HepG2 (cell line): ENCODE results near the gene DGUOK. TPM values are rescaled to one million over a fixed set of nuclear protein-coding genes. Genes with fewer than 3 reads are reported as not detected.
"Not testable (repeated sequence)": the region's sequence is repeated elsewhere in the genome, so short reads cannot be mapped to it uniquely, and the experiment has no call there.

ENCODE experiments used
- ATAC-seq: fragments of 200-7000 bp; cut with Tn5 transposase; 3 replicates; pipeline ENCODE4 v1.9.1; 2020; ENCODE audit warnings: mild to moderate bottlenecking, moderate library complexity
- BruUV-seq: library from RNA; stranded (reverse); fragments of 400-500 nt; replicated peaks from 2 replicates; lab custom pipeline; 2021; lab: Mats Ljungman, UMichigan
- CTCF ChIA-PET: fragments of 300-600 bp; formaldehyde crosslinking; extraction: SDS; loops from one replicate; lab custom pipeline; 2021; ENCODE audit warnings: low total read pairs, inconsistent platforms, low intra/inter-chr PET ratio; lab: Yijun Ruan, JAX
- POLR2A ChIA-PET: fragments of 350-600 bp; sonication (Branson Sonifier 250); formaldehyde crosslinking; loops from one replicate; lab custom pipeline; 2020; ENCODE audit warnings: antibody characterized with exemption, inconsistent platforms; lab: Yijun Ruan, JAX
- DNase-seq: peaks from one replicate; pipeline ENCODE4 v3.0.0-alpha.2; 2015; ENCODE audit warnings: low spot score
- FAIRE-seq: peaks from 3 replicates; lab custom pipeline; 2011; peaks lifted over from hg19 to GRCh38; lab: Jason Lieb, UNC
- H2AFZ ChIP-seq: one replicate; pipeline ENCODE4 v1.6.1; 2011; ENCODE audit warnings: low read length, inconsistent platforms
- H3K27ac ChIP-seq: fragments of 300-600 bp; 3 replicates; pipeline ENCODE4 v1.8.0; 2011; ENCODE audit warnings: mixed run types, mild to moderate bottlenecking, mixed read lengths, low read length, inconsistent platforms; ENCODE audit not compliant: insufficient read depth; ENCODE audit errors: extremely low read length
- H3K27me3 ChIP-seq, 2 experiments: fragments of 200-600 bp in 1 of 2; 2 replicates in 1 of 2; 3 replicates in 1 of 2; pipeline versions ENCODE4 v1.6.0 to v1.8.0; 2011; ENCODE audit warnings: low read length in 2 of 2, mild to moderate bottlenecking in 2 of 2, moderate library complexity in 2 of 2, inconsistent platforms in 1 of 2; ENCODE audit not compliant: insufficient read depth in 2 of 2, control insufficient read depth in 1 of 2
- H3K36me3 ChIP-seq, 2 experiments: fragments of 200-600 bp in 1 of 2; replicated peaks in 1 of 2; 2 replicates in 1 of 2; 3 replicates in 1 of 2; pipeline versions ENCODE4 v1.5.1 to v1.8.0; 2011; ENCODE audit warnings: low read length in 2 of 2, inconsistent platforms in 1 of 2; ENCODE audit not compliant: insufficient read depth in 2 of 2, control insufficient read depth in 1 of 2
- H3K4me1 ChIP-seq: 2 replicates; pipeline ENCODE4 v1.5.1; 2012; ENCODE audit warnings: low read length, inconsistent platforms; ENCODE audit not compliant: insufficient read depth
- H3K4me2 ChIP-seq: 2 replicates; pipeline ENCODE4 v1.6.0; 2011; ENCODE audit warnings: low read depth, low read length, inconsistent platforms
- H3K4me3 ChIP-seq, 3 experiments: fragments of 200-600 bp in 1 of 3; sonication (generic), shearing (Covaris generic) in 1 of 3; replicated peaks in 1 of 3; 2 replicates each; pipeline ENCODE4 v1.5.1; 2011 to 2016; ENCODE audit warnings: low read length in 3 of 3, inconsistent platforms in 2 of 3, low read depth in 2 of 3, mild to moderate bottlenecking in 2 of 3, control low read depth in 1 of 3, mixed read lengths in 1 of 3; ENCODE audit not compliant: insufficient read depth in 1 of 3
- H3K79me2 ChIP-seq: one replicate; pipeline ENCODE4 v1.6.1; 2011; ENCODE audit warnings: low read length, inconsistent platforms; ENCODE audit not compliant: insufficient read depth
- H3K9ac ChIP-seq: 2 replicates; pipeline ENCODE4 v1.6.0; 2011; ENCODE audit warnings: mild to moderate bottlenecking, low read depth, low read length, inconsistent platforms; ENCODE audit not compliant: insufficient read depth
- H3K9me3 ChIP-seq: 2 replicates; pipeline ENCODE4 v1.5.1; 2012; ENCODE audit warnings: mild to moderate bottlenecking, low read length
- H4K20me1 ChIP-seq: 2 replicates; pipeline ENCODE4 v1.6.0; 2011; ENCODE audit warnings: inconsistent platforms, mild to moderate bottlenecking, low read length, moderate library complexity; ENCODE audit not compliant: insufficient read depth
- MAFF ChIP-seq: IDR thresholded peaks from 2 replicates; pipeline ENCODE4 v1.6.1; 2011; ENCODE audit warnings: low read depth, low read length, improper control_type of control experiment
- MEIS2 ChIP-seq: sonication (generic); formaldehyde crosslinking; IDR thresholded peaks from 2 replicates; pipeline ENCODE4 v1.9.0; 2021; ENCODE audit warnings: mild to moderate bottlenecking, missing genetic modification reagents
- MLLT10 ChIP-seq: sonication (generic); formaldehyde crosslinking; IDR thresholded peaks from 2 replicates; pipeline ENCODE4 v1.4.0; 2020; ENCODE audit warnings: missing genetic modification reagents
- NR3C1 ChIP-seq: sonication (generic); formaldehyde crosslinking; IDR thresholded peaks from 2 replicates; pipeline ENCODE4 v1.4.0; 2020; ENCODE audit warnings: missing genetic modification reagents
- SETDB1 ChIP-seq: sonication (generic); formaldehyde crosslinking; IDR thresholded peaks from 2 replicates; pipeline ENCODE4 v1.5.1; 2020; ENCODE audit warnings: missing genetic modification reagents, mild to moderate bottlenecking, borderline replicate concordance
- SNAPC2 ChIP-seq: sonication (generic); formaldehyde crosslinking; IDR thresholded peaks from 2 replicates; pipeline ENCODE4 v1.8.1; 2022; ENCODE audit warnings: mild to moderate bottlenecking, missing genetic modification reagents
- THAP9 ChIP-seq: sonication (generic); formaldehyde crosslinking; IDR thresholded peaks from 2 replicates; pipeline ENCODE4; 2020; ENCODE audit warnings: missing genetic modification reagents, mild to moderate bottlenecking, borderline replicate concordance
- ZBTB49 ChIP-seq: sonication (generic); formaldehyde crosslinking; IDR thresholded peaks from 2 replicates; pipeline ENCODE4 v1.4.0; 2020; ENCODE audit warnings: missing genetic modification reagents, borderline replicate concordance
- ZMYM2 ChIP-seq: sonication (generic); formaldehyde crosslinking; IDR thresholded peaks from 2 replicates; pipeline ENCODE4 v1.8.0; 2022; ENCODE audit warnings: mild to moderate bottlenecking, missing genetic modification reagents
- ZMYM3 ChIP-seq: sonication (generic); formaldehyde crosslinking; IDR thresholded peaks from 2 replicates; pipeline ENCODE4 v1.5.1; 2020; ENCODE audit warnings: mild to moderate bottlenecking, missing genetic modification reagents
- ZNF446 ChIP-seq: sonication (generic); formaldehyde crosslinking; IDR thresholded peaks from 2 replicates; pipeline ENCODE4 v1.5.0; 2020; ENCODE audit warnings: mild to moderate bottlenecking, missing genetic modification reagents
- WGBS: methylation state at CpG from one replicate; pipeline ENCODE4 v1.1.6; 2017; ENCODE audit warnings: low lambda C conversion rate; 5-methylcytosine and 5-hydroxymethylcytosine counted together
- in situ Hi-C: cut with HindIII; loops from 2 replicates; pipeline ENCODE4 v1.10.0; 2017; ENCODE audit warnings: low pct_unique_long_range_greater_than_20kb; ENCODE audit not compliant: extremely low pct_ligation_motif_present
- intact Hi-C: fragments of 100-400 bp; cut with micrococcal nuclease; formaldehyde crosslinking; loops from one replicate; pipeline ENCODE4 v1.10.0; 2022; ENCODE audit not compliant: unreplicated experiment
- polyA plus RNA-seq, 8 experiments: library from polyadenylated mRNA; depleted of rRNA in 3 of 8; stranded (reverse) in 7 of 8; unstranded in 1 of 8; fragments of >200 nt; fragmentation: Illumina TruSeq in 4 of 8; extraction: Trizol in 4 of 8; gene quantifications; 2 replicates each; pipeline versions ENCODE4 v1.2.1 to v1.2.3, GENCODE V29; 2011 to 2016; ENCODE audit warnings: low read depth in 4 of 8, missing spikeins in 1 of 8, mixed read lengths in 1 of 8; ENCODE audit not compliant: insufficient read depth in 1 of 8
- total RNA-seq, 5 experiments: library from RNA; depleted of rRNA; stranded (reverse); fragments of >200 nt; fragmentation: Illumina TruSeq; extraction: Trizol; gene quantifications; 2 replicates each; pipeline ENCODE4 v1.2.3, GENCODE V29; 2016; ENCODE audit warnings: low read depth in 1 of 5

The DGUOK gene
- total and polyA plus RNA-seq, 2 of the 13 experiments (the other 11 are each of a cell fraction or from before 2014, with no cell fraction given), result 105 to 137 TPM

GRCh38 chr2:73877984-73878383, 48.7 kb upstream of the DGUOK start:
- H3K4me3 ChIP-seq, BruUV-seq, intact Hi-C loops, POLR2A ChIA-PET, H3K27me3 ChIP-seq, H3K79me2 ChIP-seq, FAIRE-seq, H3K27ac ChIP-seq, H3K9ac ChIP-seq, CTCF ChIA-PET, ATAC-seq, in situ Hi-C loops, DNase-seq, H4K20me1 ChIP-seq, H3K9me3 ChIP-seq, H2AFZ ChIP-seq, H3K36me3 ChIP-seq: not testable (repeated sequence)
- TF ChIP-seq ZMYM3 (CRISPR knock-in tag), result 0 out of 2 replicates have a peak, but pooled peaks have one; percentile 12
- Histone ChIP-seq H3K4me1 (peaks cover 25% of the 10 kb centered on the region), H3K4me2 (peak overlapping the region; percentile 58; the same call in 1 of the 2 replicates)
- 68% methylated on average over 5 of the region's 5 CpGs for WGBS

- Histone ChIP-seq H3K27ac (no peak overlapping the region), H3K79me2 (no peaks in the 10 kb centered on the region), H3K36me3 (no peaks in the 10 kb centered on the region), H3K9ac (no peak overlapping the region), H3K4me3 (no peak overlapping the region), H3K4me1 (peaks cover 5% of the 10 kb centered on the region), H4K20me1 (no peaks in the 10 kb centered on the region), H3K4me2 (no peak overlapping the region), H3K9me3 (no peaks in the 10 kb centered on the region), H3K27me3 (peaks cover 0 to 7% of the 10 kb centered on the region in 2 experiments; a peak in 1 of 5 replicates), H2AFZ (no peak overlapping the region)
- DNase-seq (no peak), FAIRE-seq (no peak), ATAC-seq (no peak)
- no TSS peak for BruUV-seq
- WGBS, result 45% methylated on average over 2 of the region's 2 CpGs
- intact Hi-C loops, result no loop called here
- CTCF ChIA-PET, result no interaction called here
- in situ Hi-C loops, result no loop called here
- POLR2A ChIA-PET, result no interaction called here
- TF ChIP-seq ZBTB49 (CRISPR knock-in tag) (no peak), MAFF (no peak), MLLT10 (CRISPR knock-in tag) (no peak), SETDB1 (CRISPR knock-in tag) (no peak), SNAPC2 (CRISPR knock-in tag) (no peak), MEIS2 (CRISPR knock-in tag) (no peak), ZMYM2 (no peak), THAP9 (no peak), ZNF446 (no peak), NR3C1 (no peak)
Measured at GRCh38 chr2:73885406-73885805, 41.3 kb upstream of the DGUOK start.
